A549 (cell line): ENCODE data around the gene RNF13.
"Not testable (repeated sequence)": the region's sequence is repeated elsewhere in the genome, so short reads cannot be mapped to it uniquely, and the experiment has no call there.

Experiments used
- CEBPB ChIP-seq, 2 experiments: fragments of >200 bp in 1 of 2; sonication (Bioruptor Twin) in 1 of 2; formaldehyde crosslinking in 1 of 2; IDR thresholded peaks; 2 replicates each; pipeline ENCODE4 v1.6.1; 2012 to 2016
- CHD4 ChIP-seq: fragments of 200-600 bp; sonication (generic); IDR thresholded peaks from 2 replicates; pipeline ENCODE4 v1.6.1; 2016; ENCODE audit warnings: antibody characterized with exemption, mild to moderate bottlenecking, borderline replicate concordance
- EP300 ChIP-seq, 2 experiments: fragments of >200 bp; sonication (Bioruptor Twin); formaldehyde crosslinking; IDR thresholded peaks; 2 replicates in 1 of 2; 3 replicates in 1 of 2; pipeline ENCODE4 v1.6.1; 2016 to 2017
- HDAC2 ChIP-seq: fragments of 200-600 bp; sonication (generic); IDR thresholded peaks from 2 replicates; pipeline ENCODE4 v1.6.1; 2016
- HOXA7 ChIP-seq: fragments of 250-450 bp; sonication (Bioruptor Pico); IDR thresholded peaks from 2 replicates; pipeline ENCODE4 v1.5.0; 2020; ENCODE audit warnings: mild to moderate bottlenecking, moderate library complexity
- NFE2L2 ChIP-seq: fragments of 150-350 bp; conservative IDR thresholded peaks from 2 replicates; pipeline ENCODE4 v1.6.1; 2014; ENCODE audit warnings: low read length
- POLR2AphosphoS2 ChIP-seq: conservative IDR thresholded peaks from 2 replicates; pipeline ENCODE4 v1.6.1; 2012; ENCODE audit warnings: low read length, improper control_type of control experiment, inconsistent platforms
- RAD21 ChIP-seq, 2 experiments: fragments of >200 bp in 1 of 2; sonication (Bioruptor Twin) in 1 of 2; formaldehyde crosslinking in 1 of 2; IDR thresholded peaks in 1 of 2; conservative IDR thresholded peaks in 1 of 2; 2 replicates in 1 of 2; 3 replicates in 1 of 2; pipeline ENCODE4 v1.6.1; 2012 to 2018; ENCODE audit warnings: inconsistent platforms in 1 of 2
- TF ChIP-seq, protein P1 (sequence below): fragments of >200 bp; sonication (Bioruptor Twin); formaldehyde crosslinking; IDR thresholded peaks from 3 replicates; pipeline ENCODE4 v1.5.1; 2016
- TF ChIP-seq, protein P2 (sequence below): fragments of 150-350 bp; IDR thresholded peaks from 2 replicates; pipeline ENCODE4 v1.6.1; 2014; ENCODE audit warnings: low read depth, mild to moderate bottlenecking, low read length
- TF ChIP-seq, protein P3 (sequence below): fragments of 200-600 bp; sonication (generic); IDR thresholded peaks from 2 replicates; pipeline ENCODE4 v1.6.1; 2016; ENCODE audit warnings: antibody characterized with exemption, mild to moderate bottlenecking, moderate library complexity

DNA sequence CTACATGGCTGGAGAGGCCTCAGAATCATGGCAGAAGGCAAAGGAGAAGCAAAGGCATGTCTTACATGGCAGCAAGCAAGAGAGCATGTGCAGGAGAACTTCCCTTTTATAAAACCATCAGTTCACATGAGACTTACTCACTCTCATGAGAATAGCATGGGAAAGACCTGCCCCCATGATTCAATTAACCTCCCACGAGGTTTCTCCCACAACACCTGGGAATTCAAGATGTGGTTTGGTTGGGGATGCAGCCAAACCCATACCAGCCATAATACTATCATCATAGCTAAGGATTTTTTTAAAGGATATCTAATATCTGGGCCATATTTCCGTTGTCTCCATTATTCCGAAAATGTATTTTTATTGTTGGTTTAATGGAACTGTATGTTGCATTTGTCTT is 26.5 kb downstream of the RNF13 start:
- TF ChIP-seq, protein P1, sequence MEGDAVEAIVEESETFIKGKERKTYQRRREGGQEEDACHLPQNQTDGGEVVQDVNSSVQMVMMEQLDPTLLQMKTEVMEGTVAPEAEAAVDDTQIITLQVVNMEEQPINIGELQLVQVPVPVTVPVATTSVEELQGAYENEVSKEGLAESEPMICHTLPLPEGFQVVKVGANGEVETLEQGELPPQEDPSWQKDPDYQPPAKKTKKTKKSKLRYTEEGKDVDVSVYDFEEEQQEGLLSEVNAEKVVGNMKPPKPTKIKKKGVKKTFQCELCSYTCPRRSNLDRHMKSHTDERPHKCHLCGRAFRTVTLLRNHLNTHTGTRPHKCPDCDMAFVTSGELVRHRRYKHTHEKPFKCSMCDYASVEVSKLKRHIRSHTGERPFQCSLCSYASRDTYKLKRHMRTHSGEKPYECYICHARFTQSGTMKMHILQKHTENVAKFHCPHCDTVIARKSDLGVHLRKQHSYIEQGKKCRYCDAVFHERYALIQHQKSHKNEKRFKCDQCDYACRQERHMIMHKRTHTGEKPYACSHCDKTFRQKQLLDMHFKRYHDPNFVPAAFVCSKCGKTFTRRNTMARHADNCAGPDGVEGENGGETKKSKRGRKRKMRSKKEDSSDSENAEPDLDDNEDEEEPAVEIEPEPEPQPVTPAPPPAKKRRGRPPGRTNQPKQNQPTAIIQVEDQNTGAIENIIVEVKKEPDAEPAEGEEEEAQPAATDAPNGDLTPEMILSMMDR, result not testable (repeated sequence)
- TF ChIP-seq EP300 (IDR thresholded peaks at IDR 0.05); CHD4; POLR2AphosphoS2; HDAC2; NFE2L2; CEBPB (IDR thresholded peaks at IDR 0.05); HOXA7 (CRISPR knock-in tag); RAD21 (conservative IDR thresholded peaks at IDR 0.05 in 1 of 2, IDR thresholded peaks at IDR 0.05 in 1 of 2): not testable (repeated sequence)
- TF ChIP-seq, protein P2, sequence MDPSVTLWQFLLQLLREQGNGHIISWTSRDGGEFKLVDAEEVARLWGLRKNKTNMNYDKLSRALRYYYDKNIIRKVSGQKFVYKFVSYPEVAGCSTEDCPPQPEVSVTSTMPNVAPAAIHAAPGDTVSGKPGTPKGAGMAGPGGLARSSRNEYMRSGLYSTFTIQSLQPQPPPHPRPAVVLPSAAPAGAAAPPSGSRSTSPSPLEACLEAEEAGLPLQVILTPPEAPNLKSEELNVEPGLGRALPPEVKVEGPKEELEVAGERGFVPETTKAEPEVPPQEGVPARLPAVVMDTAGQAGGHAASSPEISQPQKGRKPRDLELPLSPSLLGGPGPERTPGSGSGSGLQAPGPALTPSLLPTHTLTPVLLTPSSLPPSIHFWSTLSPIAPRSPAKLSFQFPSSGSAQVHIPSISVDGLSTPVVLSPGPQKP, result not testable (repeated sequence)
- TF ChIP-seq, protein P3, sequence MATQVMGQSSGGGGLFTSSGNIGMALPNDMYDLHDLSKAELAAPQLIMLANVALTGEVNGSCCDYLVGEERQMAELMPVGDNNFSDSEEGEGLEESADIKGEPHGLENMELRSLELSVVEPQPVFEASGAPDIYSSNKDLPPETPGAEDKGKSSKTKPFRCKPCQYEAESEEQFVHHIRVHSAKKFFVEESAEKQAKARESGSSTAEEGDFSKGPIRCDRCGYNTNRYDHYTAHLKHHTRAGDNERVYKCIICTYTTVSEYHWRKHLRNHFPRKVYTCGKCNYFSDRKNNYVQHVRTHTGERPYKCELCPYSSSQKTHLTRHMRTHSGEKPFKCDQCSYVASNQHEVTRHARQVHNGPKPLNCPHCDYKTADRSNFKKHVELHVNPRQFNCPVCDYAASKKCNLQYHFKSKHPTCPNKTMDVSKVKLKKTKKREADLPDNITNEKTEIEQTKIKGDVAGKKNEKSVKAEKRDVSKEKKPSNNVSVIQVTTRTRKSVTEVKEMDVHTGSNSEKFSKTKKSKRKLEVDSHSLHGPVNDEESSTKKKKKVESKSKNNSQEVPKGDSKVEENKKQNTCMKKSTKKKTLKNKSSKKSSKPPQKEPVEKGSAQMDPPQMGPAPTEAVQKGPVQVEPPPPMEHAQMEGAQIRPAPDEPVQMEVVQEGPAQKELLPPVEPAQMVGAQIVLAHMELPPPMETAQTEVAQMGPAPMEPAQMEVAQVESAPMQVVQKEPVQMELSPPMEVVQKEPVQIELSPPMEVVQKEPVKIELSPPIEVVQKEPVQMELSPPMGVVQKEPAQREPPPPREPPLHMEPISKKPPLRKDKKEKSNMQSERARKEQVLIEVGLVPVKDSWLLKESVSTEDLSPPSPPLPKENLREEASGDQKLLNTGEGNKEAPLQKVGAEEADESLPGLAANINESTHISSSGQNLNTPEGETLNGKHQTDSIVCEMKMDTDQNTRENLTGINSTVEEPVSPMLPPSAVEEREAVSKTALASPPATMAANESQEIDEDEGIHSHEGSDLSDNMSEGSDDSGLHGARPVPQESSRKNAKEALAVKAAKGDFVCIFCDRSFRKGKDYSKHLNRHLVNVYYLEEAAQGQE, result not testable (repeated sequence)
